Breast epithelium (tissue), 3 donors: ENCODE data around the gene ALMS1.

Experiments
- POLR2A ChIP-seq: fragments of 450-650 bp; IDR thresholded peaks from one replicate; pipeline ENCODE4 v1.6.1; 2016; ENCODE audit warnings: antibody characterized with exemption, mild to moderate bottlenecking, moderate library complexity
- TF ChIP-seq, protein P1 (sequence below), 3 donors: fragments of 450-650 bp; IDR thresholded peaks; one replicate each; pipeline ENCODE4 v1.5.1; 2016 to 2017; ENCODE audit warnings: antibody characterized with exemption in 3 of 3, mild to moderate bottlenecking in 3 of 3, moderate library complexity in 3 of 3

DNA sequence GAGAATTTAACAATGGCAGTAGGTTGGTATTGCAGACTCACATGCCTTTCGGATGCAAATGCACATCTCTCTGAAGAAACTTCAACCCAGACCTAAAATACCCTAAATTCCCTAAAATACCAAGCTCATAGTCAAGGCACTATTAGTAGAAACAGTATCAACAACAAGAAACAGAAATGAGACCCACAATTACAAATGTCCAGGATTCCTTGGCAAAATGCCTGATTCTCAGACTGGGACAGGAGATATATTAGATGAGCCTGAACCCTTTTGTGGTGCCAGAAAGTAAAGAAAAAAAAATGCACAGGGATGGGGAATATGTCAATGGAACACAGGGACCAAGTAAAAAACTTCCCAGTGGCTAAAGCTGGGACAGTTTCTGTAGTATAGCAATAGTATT, 179.3 kb downstream of the ALMS1 start:
- TF ChIP-seq, protein P1, sequence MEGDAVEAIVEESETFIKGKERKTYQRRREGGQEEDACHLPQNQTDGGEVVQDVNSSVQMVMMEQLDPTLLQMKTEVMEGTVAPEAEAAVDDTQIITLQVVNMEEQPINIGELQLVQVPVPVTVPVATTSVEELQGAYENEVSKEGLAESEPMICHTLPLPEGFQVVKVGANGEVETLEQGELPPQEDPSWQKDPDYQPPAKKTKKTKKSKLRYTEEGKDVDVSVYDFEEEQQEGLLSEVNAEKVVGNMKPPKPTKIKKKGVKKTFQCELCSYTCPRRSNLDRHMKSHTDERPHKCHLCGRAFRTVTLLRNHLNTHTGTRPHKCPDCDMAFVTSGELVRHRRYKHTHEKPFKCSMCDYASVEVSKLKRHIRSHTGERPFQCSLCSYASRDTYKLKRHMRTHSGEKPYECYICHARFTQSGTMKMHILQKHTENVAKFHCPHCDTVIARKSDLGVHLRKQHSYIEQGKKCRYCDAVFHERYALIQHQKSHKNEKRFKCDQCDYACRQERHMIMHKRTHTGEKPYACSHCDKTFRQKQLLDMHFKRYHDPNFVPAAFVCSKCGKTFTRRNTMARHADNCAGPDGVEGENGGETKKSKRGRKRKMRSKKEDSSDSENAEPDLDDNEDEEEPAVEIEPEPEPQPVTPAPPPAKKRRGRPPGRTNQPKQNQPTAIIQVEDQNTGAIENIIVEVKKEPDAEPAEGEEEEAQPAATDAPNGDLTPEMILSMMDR (IDR thresholded peaks at IDR 0.05), result no peak
- no peak for TF ChIP-seq POLR2A
